DMS79 treated with DMSO at 0.1 percent for 48 hours (cell line): ENCODE data around the gene MRPS27.
A peak's percentile ranks its signal among the peaks of the same experiment; 100 is the strongest.

ENCODE experiments used
- DNase-seq: peaks from one replicate; lab custom pipeline; 2025; lab: John Stamatoyannopoulos, UW

MRPS27 gene

GRCh38 chr5:72256536-72256935 is 63.5 kb downstream of the MRPS27 start:
- DNase-seq: no peak

- DNase-seq: no peak
Measured at GRCh38 chr5:72255670-72256069, 64.4 kb downstream of the MRPS27 start.

- DNase-seq: no peak
Measured at GRCh38 chr5:72255237-72255636, 64.8 kb downstream of the MRPS27 start.

DNA sequence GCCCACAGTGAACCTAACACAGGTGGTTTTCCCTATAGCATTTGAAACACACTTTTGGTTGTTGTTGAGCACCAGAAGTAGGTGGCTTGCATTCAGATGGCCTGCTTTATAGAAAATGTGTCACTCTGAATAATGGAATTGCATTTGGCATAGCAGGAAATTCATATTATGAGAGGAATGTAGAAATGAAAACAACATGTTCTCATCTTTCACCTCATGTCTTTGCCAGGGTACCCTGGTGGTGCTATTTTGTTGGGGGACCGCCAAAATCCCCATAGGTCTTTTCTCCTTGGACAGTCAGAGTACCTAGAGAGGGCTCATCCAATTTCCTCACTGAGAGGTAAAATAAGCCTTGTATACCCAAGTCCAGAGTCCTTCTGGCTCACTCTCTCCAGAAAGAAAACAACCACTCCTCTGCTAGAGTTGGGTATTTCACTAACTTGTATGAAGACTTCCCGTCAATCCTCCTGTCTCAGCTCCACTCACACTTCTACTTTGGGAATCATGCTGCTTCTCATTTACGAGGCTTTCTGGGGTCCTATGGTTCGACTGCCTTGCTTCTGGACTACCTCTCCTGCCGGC is 67.4 kb downstream of the MRPS27 start:
- no peak for DNase-seq

DNA sequence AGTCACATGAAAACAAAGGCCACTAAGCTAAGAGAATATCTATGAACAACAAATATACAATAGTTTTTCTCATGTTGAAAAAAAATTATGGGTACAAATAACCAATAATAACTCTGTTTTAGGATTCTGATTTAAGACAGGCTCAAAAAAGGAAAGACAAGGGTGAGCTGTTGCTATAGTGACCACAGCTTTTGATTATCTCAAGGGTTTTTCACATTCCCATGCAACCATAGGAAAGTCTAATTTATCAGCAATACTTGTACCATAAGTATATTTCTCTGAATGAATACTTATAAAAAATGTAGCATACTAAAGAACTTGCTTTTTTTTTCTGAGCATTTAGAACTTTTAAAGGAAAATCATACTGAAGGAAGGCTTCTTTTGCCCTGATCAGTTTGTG is 68.0 kb downstream of the MRPS27 start:
- DNase-seq: no peak

DNA sequence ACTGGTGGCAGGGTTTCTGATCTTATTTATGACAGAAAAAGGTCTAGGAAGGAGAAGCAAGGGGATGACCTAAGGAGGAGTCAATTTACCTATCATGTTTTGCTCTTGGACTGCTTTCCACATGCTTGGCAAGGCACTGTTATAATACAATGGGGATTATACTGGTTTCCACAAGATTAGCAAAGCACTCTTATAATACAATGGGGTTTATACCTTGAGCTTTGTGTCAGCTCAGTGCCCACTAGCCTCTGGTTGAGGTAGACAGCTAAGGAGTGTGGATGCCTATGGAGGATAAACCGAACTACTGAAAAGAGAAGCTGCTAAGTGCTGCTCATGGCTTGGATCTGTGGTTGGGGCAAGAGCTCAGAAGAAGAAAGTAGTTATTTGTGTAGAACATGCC is 68.7 kb downstream of the MRPS27 start:
- DNase-seq: no peak

- peak; percentile 47 for DNase-seq
Measured at GRCh38 chr5:72248410-72248981, 71.5 kb downstream of the MRPS27 start.

DNA sequence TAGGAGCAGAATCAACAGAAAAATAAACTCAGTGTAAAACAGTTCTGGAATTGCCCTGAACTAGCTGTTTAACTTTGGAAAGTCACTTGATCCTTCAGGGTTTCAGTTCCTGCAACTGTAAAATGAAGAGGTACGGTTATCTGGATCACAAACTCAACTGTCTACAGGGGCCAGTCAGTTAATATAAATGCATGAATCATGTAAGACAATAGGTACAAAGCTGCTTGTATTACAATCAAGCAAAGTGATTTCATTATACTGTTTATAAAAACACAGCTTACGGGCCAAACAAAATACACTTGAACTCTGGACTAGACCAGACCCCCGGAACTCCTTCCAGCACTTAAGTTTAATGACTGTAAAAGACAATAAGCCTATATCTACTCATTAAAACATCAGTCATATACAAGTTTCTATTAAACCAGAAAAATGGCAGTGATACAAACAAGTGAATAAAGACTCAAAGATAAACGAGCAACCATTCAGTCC is 73.0 kb downstream of the MRPS27 start:
- DNase-seq: no peak

DNA sequence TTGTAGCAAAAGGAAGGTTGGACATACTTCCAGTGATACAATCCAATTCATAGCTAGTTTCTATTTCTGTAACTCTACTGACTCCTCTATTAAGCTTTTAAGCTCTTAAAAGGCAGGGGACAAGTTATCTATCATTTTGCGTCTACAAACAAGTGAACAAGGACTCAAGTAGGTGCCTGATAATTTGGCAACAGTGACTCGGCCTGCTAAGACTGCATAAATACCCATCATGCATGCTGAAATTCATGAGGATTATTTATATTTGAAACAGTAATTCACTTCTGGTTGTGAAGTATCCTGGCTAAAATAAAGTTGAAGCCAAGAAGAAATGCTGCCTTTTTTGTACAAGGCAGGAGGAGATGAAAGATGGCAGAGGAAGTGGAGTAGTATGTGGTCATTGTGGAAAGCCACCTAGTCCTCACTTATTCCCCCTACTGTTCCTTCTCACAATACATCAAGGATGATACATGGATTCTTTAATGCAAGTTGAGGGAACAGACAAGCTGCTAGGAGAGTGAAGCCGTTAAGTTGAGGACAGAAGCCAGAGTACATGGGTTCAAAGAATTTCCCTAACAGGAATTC is 74.0 kb downstream of the MRPS27 start:
- DNase-seq: peak; percentile 6

DNA sequence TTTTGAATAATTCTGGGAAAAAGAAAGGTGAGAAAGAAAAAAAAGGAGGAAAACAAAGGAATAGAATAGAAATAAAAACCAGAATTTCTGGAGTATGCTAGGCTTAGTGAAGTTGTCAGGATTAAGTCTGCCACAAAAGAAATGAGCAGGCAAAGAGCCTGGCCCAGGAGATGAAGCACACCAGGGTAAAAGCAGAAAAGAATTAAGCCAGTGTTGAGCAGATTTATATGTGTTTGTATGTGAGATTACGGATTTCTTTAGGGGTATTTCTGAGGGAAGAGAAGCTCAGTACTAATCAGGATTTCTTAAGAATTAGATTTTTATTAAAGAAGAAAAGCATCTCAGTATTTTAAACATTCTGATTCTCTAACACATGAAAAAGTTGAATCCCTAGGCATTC is 74.5 kb downstream of the MRPS27 start:
- no peak for DNase-seq

DNA sequence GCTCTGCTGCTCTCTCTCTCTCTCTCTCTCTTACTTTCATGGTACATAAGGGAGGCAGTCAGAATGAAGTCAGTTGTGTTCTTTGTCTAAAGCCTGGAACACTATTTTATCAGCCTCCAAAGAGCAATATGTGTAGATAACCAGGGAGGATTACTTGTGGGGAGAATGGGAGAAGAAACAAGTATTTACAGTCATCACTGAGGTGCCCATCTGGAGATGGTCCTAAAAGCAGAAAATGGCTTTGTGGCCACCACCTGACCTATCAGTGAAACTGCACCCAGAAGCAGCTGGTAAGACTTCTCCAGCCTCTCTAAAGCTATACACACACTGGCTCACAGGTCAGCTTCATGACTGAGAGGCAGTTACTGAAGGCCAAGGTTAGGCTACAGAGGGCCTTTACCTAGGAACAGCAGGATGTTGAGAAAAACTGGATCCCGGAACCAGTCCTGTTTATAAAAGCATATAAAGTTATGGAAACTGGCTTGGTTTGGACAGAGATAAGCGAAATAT is 75.1 kb downstream of the MRPS27 start:
- DNase-seq: peak; percentile 14

DNA sequence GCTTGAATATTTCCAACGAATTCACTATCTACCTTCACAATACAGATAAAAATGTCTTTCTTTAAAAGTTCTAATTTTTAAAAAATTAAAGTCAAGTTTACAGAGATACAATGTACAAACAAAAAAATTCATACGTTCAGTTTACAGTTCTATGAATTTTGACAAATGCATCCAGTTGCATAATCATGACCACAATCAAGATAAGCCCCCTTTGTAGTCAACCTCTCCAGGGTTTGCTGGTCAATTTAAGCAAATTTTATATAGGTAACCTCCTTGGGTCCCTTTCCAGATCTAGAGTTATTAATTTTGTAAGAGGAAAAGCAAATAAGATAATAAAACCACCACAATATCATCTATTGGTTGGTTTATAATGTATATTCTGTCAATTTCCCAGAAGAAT is 76.3 kb downstream of the MRPS27 start:
- DNase-seq: no peak

DNA sequence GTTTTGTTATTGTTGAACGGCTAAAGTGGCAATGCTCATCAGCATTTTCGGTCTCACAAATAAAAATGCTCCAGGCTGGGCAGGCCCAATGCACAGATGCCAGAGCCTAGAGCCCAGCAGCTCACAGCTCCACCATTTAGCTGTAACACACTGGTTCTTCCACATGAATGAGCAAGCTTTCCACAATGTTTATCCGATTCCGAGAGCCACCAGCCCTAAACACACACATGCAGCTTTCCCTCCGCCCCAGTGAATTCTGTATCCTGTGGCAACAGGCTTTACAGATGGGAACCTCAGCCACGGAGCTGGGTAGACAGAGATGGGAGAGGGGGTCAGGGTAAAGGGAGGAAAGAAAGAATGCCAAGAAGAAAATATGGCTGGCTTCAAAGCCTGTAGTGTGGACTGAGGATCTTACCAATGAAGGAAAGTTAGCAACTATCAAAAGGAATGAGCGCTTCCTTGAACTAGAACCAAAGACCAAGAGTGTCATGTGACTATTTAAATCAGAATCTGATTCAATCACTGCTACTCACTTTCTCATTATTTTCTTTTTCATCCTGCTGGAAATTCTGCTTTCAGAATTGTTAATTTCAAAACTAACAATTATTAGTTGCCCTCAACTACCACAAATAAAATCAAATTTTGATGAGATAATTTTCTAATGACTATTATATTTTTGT is 77.1 kb downstream of the MRPS27 start:
- DNase-seq: no peak

- no peak for DNase-seq
Measured at GRCh38 chr5:72241346-72242003, 78.6 kb downstream of the MRPS27 start.

DNA sequence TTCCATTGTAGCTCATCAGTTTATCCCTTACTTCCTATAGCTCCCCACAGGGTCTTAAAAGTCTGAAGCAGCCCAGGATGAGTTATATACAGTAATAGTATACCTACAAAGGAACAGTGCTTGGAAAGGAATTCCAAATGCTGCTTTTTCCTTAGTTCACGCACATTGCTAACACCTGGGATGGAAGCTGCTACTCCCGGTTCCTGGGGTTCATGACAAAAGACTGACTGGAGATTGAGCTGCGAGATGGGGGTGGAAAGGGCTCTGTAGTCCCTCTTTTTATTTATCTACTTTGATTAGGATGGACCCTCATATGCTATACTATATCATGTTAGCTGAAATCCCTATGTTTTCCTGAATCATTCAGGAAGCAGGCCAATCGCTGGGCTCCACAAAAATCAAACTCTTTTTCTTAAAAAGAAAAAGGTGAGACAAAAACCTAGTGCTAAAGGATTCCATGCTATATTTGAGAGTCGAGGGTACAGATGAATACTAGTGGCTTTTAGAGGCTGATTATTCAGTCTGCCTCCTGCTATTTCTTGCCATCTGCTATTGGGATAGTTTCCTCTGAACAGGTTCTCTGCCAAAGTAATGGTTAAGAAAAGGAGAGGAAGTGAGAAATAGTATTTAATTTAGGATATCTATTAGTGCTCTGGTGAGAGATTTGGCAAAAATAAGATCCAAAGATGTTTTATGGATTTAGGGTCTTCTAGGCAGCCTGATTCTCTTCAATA is 81.2 kb downstream of the MRPS27 start:
- no peak for DNase-seq

DNA sequence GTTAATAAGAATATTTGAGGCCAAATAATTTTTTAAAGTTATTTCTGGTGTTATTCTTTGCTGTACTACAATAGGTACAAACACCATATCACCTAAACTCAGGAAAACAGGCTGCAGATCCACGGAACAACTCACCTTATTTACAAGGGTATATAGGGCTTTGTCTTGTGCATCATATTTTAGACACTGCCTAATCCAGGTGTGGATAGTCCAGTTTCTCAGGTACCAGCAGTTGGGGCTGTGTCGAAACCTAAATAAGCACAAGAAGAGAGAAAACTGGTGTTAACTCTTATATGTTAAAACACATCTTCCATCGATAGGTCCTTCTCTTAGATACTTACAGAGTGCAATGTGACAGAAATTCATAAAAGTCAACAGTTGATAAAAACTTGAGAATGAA is 82.2 kb downstream of the MRPS27 start:
- DNase-seq: no peak

DNA sequence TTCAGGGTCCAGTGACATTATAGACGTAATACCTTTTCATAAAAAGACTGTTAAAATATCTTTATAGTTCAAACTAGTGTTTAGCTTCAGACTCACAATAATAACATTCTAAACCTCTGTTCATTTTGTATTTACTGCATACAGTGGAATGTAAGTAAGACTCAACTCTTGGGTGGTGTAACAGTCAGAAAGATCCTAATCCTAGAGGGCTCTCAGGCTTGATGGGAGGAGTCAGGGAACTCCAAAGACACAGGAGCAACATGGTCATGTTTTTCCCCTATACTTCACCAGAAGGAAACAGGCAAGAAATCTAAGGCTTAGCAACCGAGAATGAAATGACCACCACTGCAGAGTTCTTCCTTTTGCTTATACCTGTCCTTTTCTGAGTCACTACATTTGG is 82.6 kb downstream of the MRPS27 start:
- no peak for DNase-seq

GRCh38 chr5:72235725-72236124 is 84.3 kb downstream of the MRPS27 start:
- DNase-seq: no peak

DNA sequence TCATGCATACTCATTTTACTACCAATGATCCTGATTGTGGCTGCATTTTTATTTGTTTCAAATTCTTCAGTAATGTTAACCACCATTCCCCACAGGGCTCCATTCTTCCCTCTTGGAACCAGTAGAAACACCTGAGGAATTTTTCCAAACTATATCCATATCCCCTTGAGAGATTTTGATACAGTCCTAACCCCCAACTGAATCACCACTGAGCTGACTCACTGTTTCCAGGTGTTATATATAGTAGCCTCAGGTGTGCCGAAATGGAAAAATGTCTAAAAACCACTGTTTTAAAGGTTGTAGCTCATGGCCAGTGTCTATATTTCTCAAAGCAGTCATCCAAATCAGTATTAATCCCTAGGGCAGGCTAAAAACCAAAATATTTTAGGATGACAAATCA is 85.2 kb downstream of the MRPS27 start:
- DNase-seq: no peak

GRCh38 chr5:72234265-72234700 is 85.8 kb downstream of the MRPS27 start:
- DNase-seq: no peak

DNA sequence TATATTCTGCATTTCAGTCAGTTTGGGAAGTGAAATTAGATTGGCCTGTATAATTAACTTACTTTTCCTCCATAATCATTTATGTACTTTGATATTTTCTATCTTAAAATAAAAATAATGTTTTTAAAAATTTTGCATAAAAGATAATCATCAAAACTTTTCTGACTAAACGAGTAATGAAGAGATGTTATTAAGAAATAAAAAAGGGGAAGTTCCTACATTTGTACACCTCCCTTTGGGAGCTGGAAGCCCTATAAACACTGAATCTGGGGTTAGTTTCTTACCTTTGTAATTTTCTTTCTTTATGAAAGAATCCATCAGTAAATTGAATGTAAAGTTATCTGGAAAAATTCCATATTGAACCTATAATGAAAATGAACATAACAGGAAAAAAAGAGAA is 86.2 kb downstream of the MRPS27 start:
- DNase-seq: no peak

DNA sequence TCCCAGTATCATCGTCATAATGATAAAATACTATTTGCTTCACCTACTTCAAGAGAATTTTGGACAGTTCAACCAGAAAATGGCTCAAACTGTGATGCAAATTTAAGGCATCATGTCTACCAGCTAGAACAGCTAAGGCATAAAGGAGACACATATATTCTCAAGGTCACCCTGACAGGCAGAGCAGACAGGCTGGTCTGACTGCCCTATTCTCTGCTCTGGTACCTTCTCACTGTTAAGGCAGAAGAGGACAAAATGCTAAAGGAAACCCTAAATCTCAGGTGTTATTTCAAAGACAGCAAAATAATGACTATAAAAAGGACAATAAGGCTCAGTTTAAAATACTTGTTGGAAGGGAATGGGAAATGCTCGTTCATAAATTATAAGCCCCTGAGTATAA is 87.2 kb downstream of the MRPS27 start:
- no peak for DNase-seq
